Heart right ventricle (tissue), 16 donors: ENCODE results near the gene ASH1L. TPM values are rescaled to one million over a fixed set of nuclear protein-coding genes. Genes with fewer than 3 reads are reported as not detected.
"Not testable (repeated sequence)": the region's sequence is repeated elsewhere in the genome, so short reads cannot be mapped to it uniquely, and the experiment has no call there.

Experiments used
- ATAC-seq, 8 donors: fragments of 200-7000 bp; cut with Tn5 transposase; one replicate each; pipeline ENCODE4 v1.9.1; 2020; ENCODE audit warnings: mild to moderate bottlenecking in 8 of 8, moderate library complexity in 8 of 8, moderate number of reproducible peaks in 1 of 8
- DNase-seq, 2 donors: peaks; one replicate each; pipeline ENCODE4 v3.0.0-alpha.2; 2020
- H3K27ac ChIP-seq, 10 donors: fragments of 200-600 bp; sonication (generic) in 2 of 10; one replicate each; pipeline versions ENCODE4 v1.5.0 to v1.8.0; 2020 to 2022; ENCODE audit warnings: mild to moderate bottlenecking in 3 of 10
- H3K27me3 ChIP-seq, 7 donors: fragments of 200-600 bp; one replicate each; pipeline ENCODE4 v1.8.0; 2021 to 2022; ENCODE audit warnings: mild to moderate bottlenecking in 2 of 7
- H3K36me3 ChIP-seq, 9 donors: fragments of 200-600 bp; sonication (generic) in 1 of 9; one replicate each; pipeline versions ENCODE4 v1.5.0 to v1.8.0; 2020 to 2022; ENCODE audit warnings: mild to moderate bottlenecking in 2 of 9
- H3K4me1 ChIP-seq, 9 donors: fragments of 200-600 bp; sonication (generic) in 1 of 9; one replicate each; pipeline versions ENCODE4 v1.5.0 to v1.8.0; 2020 to 2022; ENCODE audit warnings: mild to moderate bottlenecking in 4 of 9
- H3K4me3 ChIP-seq, 10 donors: fragments of 200-600 bp; sonication (generic) in 2 of 10; one replicate each; pipeline versions ENCODE4 v1.5.0 to v1.8.0; 2020 to 2022; ENCODE audit warnings: mild to moderate bottlenecking in 7 of 10, moderate library complexity in 2 of 10
- H3K9me3 ChIP-seq, 11 donors: fragments of 200-600 bp in 10 of 11; sonication (generic) in 2 of 11; one replicate each; pipeline versions ENCODE4 v1.5.0 to v1.8.0; 2013 to 2022; ENCODE audit warnings: mild to moderate bottlenecking in 2 of 11, control low read depth in 1 of 11, moderate library complexity in 1 of 11
- WGBS, 2 donors: extraction: QIAGEN DNeasy Blood & Tissue Kit; methylation state at CpG; one replicate each; pipeline ENCODE4 v1.1.7; 2013; ENCODE audit warnings: inconsistent platforms in 1 of 2; 5-methylcytosine and 5-hydroxymethylcytosine counted together
- intact Hi-C, 10 donors: fragments of 100-400 bp; cut with DNase I; formaldehyde crosslinking; loops; one replicate each; pipeline versions ENCODE4 v1.11.1 to v1.14.2; 2022
- polyA plus RNA-seq, 2 donors: library from polyadenylated mRNA; stranded (reverse); fragments of 200-250 nt; gene quantifications; one replicate each; pipeline ENCODE4 v1.2.3, GENCODE V29; 2013
- total RNA-seq, 10 donors: library from RNA; stranded (reverse); fragmentation: NEBNext Ultra II Directional in 3 of 10; extraction: Animal tissue kit (Norgen Biotek cat#: 25700) in 3 of 10; gene quantifications; one replicate each; pipeline versions ENCODE4 v1.2.1 to v1.2.4, GENCODE V29; 2021 to 2023
- TF ChIP-seq, protein P1 (sequence below), 9 donors: fragments of 200-600 bp; sonication (generic) in 2 of 9; IDR thresholded peaks; one replicate each; pipeline versions ENCODE4 v1.5.0 to v1.8.0; 2021 to 2022; ENCODE audit warnings: antibody characterized with exemption in 9 of 9, mild to moderate bottlenecking in 5 of 9, moderate library complexity in 1 of 9
- donor health status: Arrhythmogenic right ventricular cardiomyopathy.
- donor health status: ischemic (EF 13 %, LVEDD 7.1; RV severe dilation, severe dysfunction).
- donor health status: healthy with polysubstance abuse.
- donor health status: DM: no; HTN: yes; CAD: no.
- donor health status: DM: no; HTN: no; CAD: no.
- donor health status: ischemic (EF 25% LVEDD 6.9; RV normal size, moderate dysfunction).
- donor health status: ischemic (EF 25% LVEDD 5.7; RV mildly dilated, moderate dysfunction).
- donor health status: healthy.
- donor health status: DM: yes; HTN: yes; CAD: no.
- donor health status: Ischemic cardiomyopathy.
- donor health status: ischemic (EF 35%, LVEDD 5.7; RV mildly dilated, moderate dysfunction).
- donor health status: nonischemic (EF 11% LVEDD 7.7; RV severe dilation, severe dysfunction).
- donor health status: DM: yes; HTN: yes; CAD: no.
- donor health status: PGD.
- donor health status: ischemic (EF 29% LVEDD 5.4; RV normal size, mild dysfunction).
- donor health status: nonischemic (EF 23%, LVEDD 6.1; RV moderate dilation, normal function).

Gene ASH1L
- total and polyA plus RNA-seq, 12 donors, result 5.1 to 56.8 (median 47.3) TPM

- TF ChIP-seq, protein P1, sequence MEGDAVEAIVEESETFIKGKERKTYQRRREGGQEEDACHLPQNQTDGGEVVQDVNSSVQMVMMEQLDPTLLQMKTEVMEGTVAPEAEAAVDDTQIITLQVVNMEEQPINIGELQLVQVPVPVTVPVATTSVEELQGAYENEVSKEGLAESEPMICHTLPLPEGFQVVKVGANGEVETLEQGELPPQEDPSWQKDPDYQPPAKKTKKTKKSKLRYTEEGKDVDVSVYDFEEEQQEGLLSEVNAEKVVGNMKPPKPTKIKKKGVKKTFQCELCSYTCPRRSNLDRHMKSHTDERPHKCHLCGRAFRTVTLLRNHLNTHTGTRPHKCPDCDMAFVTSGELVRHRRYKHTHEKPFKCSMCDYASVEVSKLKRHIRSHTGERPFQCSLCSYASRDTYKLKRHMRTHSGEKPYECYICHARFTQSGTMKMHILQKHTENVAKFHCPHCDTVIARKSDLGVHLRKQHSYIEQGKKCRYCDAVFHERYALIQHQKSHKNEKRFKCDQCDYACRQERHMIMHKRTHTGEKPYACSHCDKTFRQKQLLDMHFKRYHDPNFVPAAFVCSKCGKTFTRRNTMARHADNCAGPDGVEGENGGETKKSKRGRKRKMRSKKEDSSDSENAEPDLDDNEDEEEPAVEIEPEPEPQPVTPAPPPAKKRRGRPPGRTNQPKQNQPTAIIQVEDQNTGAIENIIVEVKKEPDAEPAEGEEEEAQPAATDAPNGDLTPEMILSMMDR (IDR thresholded peaks at IDR 0.05), result no peak
- H3K27me3 ChIP-seq, result peaks cover 9 to 50% (median 32%) of the 10 kb centered on the region in 7 donors
- H3K27ac ChIP-seq, result no peak overlapping the region
- WGBS, 2 donors, result 81 to 88% methylated on average over 7 of the region's 7 CpGs
- H3K4me3 ChIP-seq, result no peak overlapping the region
- H3K36me3 ChIP-seq, result no peaks in the 10 kb centered on the region
- peaks cover 2 to 14% (median 6%) of the 10 kb centered on the region in 9 donors for H3K4me1 ChIP-seq
- H3K9me3 ChIP-seq, result no peaks in the 10 kb centered on the region
- intact Hi-C loops, result no loop called here
- ATAC-seq, result peak in 2 of 8 donors; percentile 30 to 35
- no peak for DNase-seq
Measured at GRCh38 chr1:155295942-155296267, 266.7 kb downstream of the ASH1L start.

DNA sequence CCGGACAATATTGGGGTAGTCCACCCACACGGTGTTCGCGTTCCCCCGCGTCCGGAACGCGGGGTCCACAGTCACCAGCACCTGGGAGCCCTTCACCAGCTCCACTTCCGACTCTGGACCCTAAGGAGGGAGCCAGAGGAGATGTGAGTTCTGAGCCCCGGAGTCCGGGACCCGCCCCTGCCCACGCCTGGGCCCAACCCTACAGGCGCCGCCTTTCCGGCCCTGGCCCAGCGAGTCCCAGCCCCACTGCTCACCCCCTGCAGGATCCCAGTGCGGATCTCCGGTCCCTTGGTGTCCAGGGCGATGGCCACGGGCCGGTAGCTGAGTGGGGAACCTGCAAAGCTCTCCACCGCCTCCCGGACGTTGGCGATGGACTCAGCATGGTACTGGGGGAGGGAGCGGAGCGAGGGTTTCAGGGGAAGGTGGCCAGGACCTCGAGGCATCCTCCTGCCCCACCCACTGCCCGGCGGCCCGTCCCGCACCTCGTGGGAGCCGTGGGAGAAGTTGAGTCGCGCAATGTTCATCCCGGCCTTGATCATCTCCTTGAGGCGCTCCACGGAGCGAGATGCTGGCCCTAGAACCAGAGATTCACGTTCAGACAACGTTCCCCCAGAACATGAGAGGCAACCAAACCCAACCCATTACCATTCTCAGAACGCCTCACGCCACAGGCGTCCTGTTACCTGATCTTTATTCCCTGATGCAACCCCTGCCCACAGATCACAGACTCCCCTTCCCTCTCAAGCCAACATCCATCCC lies 267.2 kb downstream of the ASH1L start:
- no peaks in the 10 kb centered on the region for H3K9me3 ChIP-seq
- no peak overlapping the region for H3K27ac ChIP-seq
- H3K27me3 ChIP-seq, result peaks cover 9 to 50% (median 32%) of the 10 kb centered on the region in 7 donors
- H3K36me3 ChIP-seq, result no peaks in the 10 kb centered on the region
- ATAC-seq (peak in 5 of 8 donors; percentile 13 to 55 (median 41)), DNase-seq (no peak)
- WGBS, 2 donors, result 9 to 12% methylated on average over 47 of the region's 47 CpGs
- peak overlapping the region in 7 of 10 donors; percentile 11 to 34 (median 23) for H3K4me3 ChIP-seq
- intact Hi-C loops, result no loop called here
- TF ChIP-seq, protein P1 (IDR thresholded peaks at IDR 0.05), result no peak
- H3K4me1 ChIP-seq, result peaks cover 2 to 14% (median 6%) of the 10 kb centered on the region in 9 donors

- 31 to 34% methylated on average over 46 of the region's 46 CpGs for WGBS, 2 donors
- peak overlapping the region in 5 of 10 donors; percentile 17 to 34 (median 25) for H3K4me3 ChIP-seq
- intact Hi-C loops, result no loop called here
- no peaks in the 10 kb centered on the region for H3K36me3 ChIP-seq
- peaks cover 9 to 47% (median 33%) of the 10 kb centered on the region in 7 donors for H3K27me3 ChIP-seq
- H3K9me3 ChIP-seq, result no peaks in the 10 kb centered on the region
- TF ChIP-seq, protein P1 (IDR thresholded peaks at IDR 0.05), result no peak
- H3K4me1 ChIP-seq, result peaks cover 2 to 14% (median 6%) of the 10 kb centered on the region in 9 donors
- no peak overlapping the region for H3K27ac ChIP-seq
- DNase-seq, result no peak
- ATAC-seq, result peak in 4 of 8 donors; percentile 12 to 24 (median 15)
Measured at GRCh38 chr1:155294520-155295182, 268.0 kb downstream of the ASH1L start.

DNA sequence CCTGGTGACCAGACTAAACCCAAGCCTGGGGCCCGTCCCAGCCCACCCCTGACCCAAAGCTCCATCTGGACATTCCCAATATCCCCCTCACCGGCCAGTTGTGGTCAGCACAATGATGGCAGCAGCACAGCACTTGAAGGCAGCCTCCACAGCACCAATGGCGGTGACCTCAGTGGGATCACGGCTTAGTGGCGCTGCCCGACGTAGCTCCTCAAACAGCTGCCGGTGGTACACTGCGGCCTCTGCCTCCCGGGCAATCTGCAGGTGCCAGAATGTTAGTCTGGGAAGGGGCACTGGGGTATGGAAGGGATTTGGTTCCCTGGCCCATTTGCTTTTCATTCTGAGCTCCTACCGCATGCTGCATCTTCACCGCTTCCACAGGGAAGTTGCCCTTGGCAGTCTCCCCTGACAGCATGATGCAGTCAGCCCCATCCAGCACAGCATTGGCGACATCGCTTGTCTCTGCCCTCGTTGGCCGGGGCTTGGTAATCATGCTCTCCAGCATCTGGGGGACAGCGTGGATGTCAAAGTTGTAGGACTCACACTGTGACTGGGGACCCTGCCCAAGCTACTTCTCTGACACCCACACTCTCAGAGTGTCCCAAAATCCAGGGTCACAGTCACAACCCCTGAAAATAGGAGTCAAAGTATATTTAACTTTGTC lies 269.4 kb downstream of the ASH1L start:
- H3K4me1 ChIP-seq, result peaks cover 2 to 14% (median 6%) of the 10 kb centered on the region in 9 donors
- no peak overlapping the region for H3K27ac ChIP-seq
- H3K27me3 ChIP-seq, result peaks cover 9 to 47% (median 33%) of the 10 kb centered on the region in 7 donors
- no peak overlapping the region for H3K4me3 ChIP-seq
- TF ChIP-seq, protein P1 (IDR thresholded peaks at IDR 0.05), result no peak
- H3K36me3 ChIP-seq, result no peaks in the 10 kb centered on the region
- H3K9me3 ChIP-seq, result no peaks in the 10 kb centered on the region
- intact Hi-C loops, result no loop called here
- DNase-seq, result no peak
- no peak for ATAC-seq
- WGBS, 2 donors, result 84 to 86% methylated on average over 17 of the region's 17 CpGs

DNA sequence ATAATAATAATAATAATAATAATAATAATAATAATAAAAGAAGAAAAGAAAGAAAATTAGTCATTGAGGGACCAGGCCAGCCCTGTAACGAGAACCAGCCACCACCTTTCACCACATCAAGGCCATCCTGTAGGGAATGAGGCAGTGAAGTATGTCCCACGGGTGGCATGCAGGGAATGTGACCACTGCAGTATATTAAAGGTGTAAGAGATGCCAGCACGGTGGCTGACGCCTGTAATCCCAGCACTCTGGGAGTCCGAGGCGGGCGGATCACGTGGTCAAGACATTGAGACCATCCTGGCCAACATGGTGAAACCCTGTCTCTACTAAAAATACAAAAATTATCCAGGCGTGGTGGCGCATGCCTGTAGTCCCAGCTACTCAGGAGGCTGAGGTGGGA lies 271.6 kb downstream of the ASH1L start:
- intact Hi-C loops, H3K4me3 ChIP-seq, H3K27ac ChIP-seq, ATAC-seq, H3K36me3 ChIP-seq, DNase-seq, H3K9me3 ChIP-seq: not testable (repeated sequence)
- 65 to 70% methylated on average over 10 of the region's 10 CpGs for WGBS, 2 donors
- H3K27me3 ChIP-seq, result peaks cover 9 to 34% (median 22%) of the 10 kb centered on the region in 7 donors
- peaks cover 2 to 14% (median 6%) of the 10 kb centered on the region in 9 donors for H3K4me1 ChIP-seq
